Caco-2 (cell line): ENCODE results near the gene CSMD2. TPM values are rescaled to one million over a fixed set of nuclear protein-coding genes. Genes with fewer than 3 reads are reported as not detected.

Source experiments
- BruUV-seq: library from RNA; stranded (reverse); fragments of 400-500 nt; replicated peaks from 2 replicates; lab custom pipeline; 2021; lab: Mats Ljungman, UMichigan
- CTCF ChIA-PET: fragments of 300-600 bp; sonication (Branson Sonifier 250); formaldehyde crosslinking; loops from one replicate; lab custom pipeline; 2022; ENCODE audit warnings: antibody characterized with exemption; lab: Charles Lee
- POLR2A ChIA-PET: fragments of 300-600 bp; sonication (Branson Sonifier 250); formaldehyde crosslinking; loops from one replicate; lab custom pipeline; 2022; ENCODE audit warnings: antibody characterized with exemption; lab: Charles Lee
- DNase-seq, 2 experiments: peaks; one replicate each; pipeline versions ENCODE4 v3.0.0 to v3.0.0-alpha.2; 2020 to 2022
- H3K27me3 ChIP-seq: replicated peaks from 2 replicates; pipeline ENCODE4 v1.6.0; 2011; ENCODE audit warnings: low read length; ENCODE audit not compliant: control insufficient read depth, insufficient read depth
- H3K36me3 ChIP-seq: 2 replicates; pipeline ENCODE4 v1.5.1; 2011; ENCODE audit warnings: low read length; ENCODE audit not compliant: control insufficient read depth, insufficient read depth
- H3K4me1 ChIP-seq: fragments of 250-450 bp; sonication (Bioruptor Pico); 2 replicates; pipeline ENCODE4 v1.5.1; 2020; ENCODE audit warnings: mild to moderate bottlenecking
- H3K4me3 ChIP-seq: 2 replicates; pipeline ENCODE4 v1.5.1; 2011; ENCODE audit warnings: low read depth, mild to moderate bottlenecking, control low read depth, low read length
- H3K9me3 ChIP-seq: fragments of 250-450 bp; sonication (Bioruptor Pico); 2 replicates; pipeline ENCODE4 v1.5.1; 2020; ENCODE audit warnings: mild to moderate bottlenecking, moderate library complexity
- H3K27ac Mint-ChIP-seq: one replicate; pipeline ENCODE4 v1.8.0; 2022; ENCODE audit warnings: mixed read lengths; ENCODE audit not compliant: unreplicated experiment
- H3K27me3 Mint-ChIP-seq: one replicate; pipeline ENCODE4 v1.8.0; 2022; ENCODE audit warnings: mixed read lengths; ENCODE audit not compliant: insufficient read depth, unreplicated experiment
- H3K36me3 Mint-ChIP-seq: one replicate; pipeline ENCODE4 v1.8.0; 2022; ENCODE audit warnings: mild to moderate bottlenecking, mixed read lengths; ENCODE audit not compliant: insufficient read depth, unreplicated experiment
- H3K4me1 Mint-ChIP-seq: one replicate; pipeline ENCODE4 v1.8.0; 2022; ENCODE audit warnings: low read depth, mixed read lengths; ENCODE audit not compliant: unreplicated experiment
- H3K4me3 Mint-ChIP-seq: one replicate; pipeline ENCODE4 v1.8.0; 2022; ENCODE audit warnings: mild to moderate bottlenecking, moderate library complexity, mixed read lengths; ENCODE audit not compliant: unreplicated experiment
- H3K9me3 Mint-ChIP-seq: one replicate; pipeline ENCODE4 v1.8.0; 2022; ENCODE audit warnings: mixed read lengths; ENCODE audit not compliant: unreplicated experiment
- CTCF ChIP-seq, 2 experiments: fragments of 200-600 bp in 1 of 2; IDR thresholded peaks; 1 replicate in 1 of 2; 2 replicates in 1 of 2; pipeline versions ENCODE4 v1.5.1 to v1.8.0; 2011 to 2022; ENCODE audit warnings: antibody characterized with exemption in 1 of 2, control low read depth in 1 of 2, inconsistent platforms in 1 of 2, low read depth in 1 of 2, low read length in 1 of 2, mild to moderate bottlenecking in 1 of 2, moderate library complexity in 1 of 2; ENCODE audit not compliant: insufficient read depth in 1 of 2, severe bottlenecking in 1 of 2, unreplicated experiment in 1 of 2
- intact Hi-C: fragments of 100-400 bp; cut with micrococcal nuclease; formaldehyde crosslinking; loops from one replicate; pipeline ENCODE4 v1.10.0; 2022; ENCODE audit not compliant: unreplicated experiment
- total RNA-seq: library from RNA; stranded (reverse); gene quantifications from 2 replicates; pipeline ENCODE4 v1.2.3, GENCODE V29; 2022

CSMD2 gene
- total RNA-seq, 1 experiment from 2014 or later = not detected

- Histone ChIP-seq H3K4me1 (no peaks in the 10 kb centered on the region), H3K9me3 (no peaks in the 10 kb centered on the region), H3K36me3 (no peaks in the 10 kb centered on the region), H3K4me3 (no peak overlapping the region), H3K27me3 (no peaks in the 10 kb centered on the region)
- no peak overlapping the region for H3K4me3 Mint-ChIP-seq
- POLR2A ChIA-PET = interaction anchor here (0.5 kb wide), 1 partner anchor 130 kb away, joined by 4 read pairs; no protein-coding TSS in a partner anchor
- H3K27me3 Mint-ChIP-seq = no peaks in the 10 kb centered on the region
- no peak overlapping the region for H3K27ac Mint-ChIP-seq
- no TSS peak for BruUV-seq
- no peak for TF ChIP-seq CTCF (IDR thresholded peaks at IDR 0.05; ENCODE audit: insufficient read depth in 1 of 2, low read depth in 1 of 2, low read length in 1 of 2, severe bottlenecking in 1 of 2, unreplicated experiment in 1 of 2)
- no peaks in the 10 kb centered on the region for H3K4me1 Mint-ChIP-seq
- CTCF ChIA-PET = interaction anchor here (1.0 kb wide), 1 partner anchor 11 kb away, joined by 3 read pairs; no protein-coding TSS in a partner anchor
- no peaks in the 10 kb centered on the region for H3K36me3 Mint-ChIP-seq
- intact Hi-C loops = no loop called here
- no peaks in the 10 kb centered on the region for H3K9me3 Mint-ChIP-seq
- no peak for DNase-seq
These were observed 682.6 kb downstream of the CSMD2 start for GRCh38 chr1:33482412-33482811.

GRCh38 chr1:33477451-33477850 is 687.6 kb downstream of the CSMD2 start:
- no TSS peak for BruUV-seq
- Mint-ChIP-seq H3K27ac (no peak overlapping the region), H3K36me3 (peaks cover under 1% of the 10 kb centered on the region), H3K4me1 (peaks cover 7% of the 10 kb centered on the region), H3K9me3 (no peaks in the 10 kb centered on the region), H3K4me3 (no peak overlapping the region), H3K27me3 (no peaks in the 10 kb centered on the region)
- Histone ChIP-seq H3K9me3 (no peaks in the 10 kb centered on the region), H3K4me1 (no peaks in the 10 kb centered on the region), H3K4me3 (no peak overlapping the region), H3K36me3 (no peaks in the 10 kb centered on the region), H3K27me3 (no peaks in the 10 kb centered on the region)
- TF ChIP-seq CTCF (IDR thresholded peaks at IDR 0.05; ENCODE audit: insufficient read depth in 1 of 2, low read depth in 1 of 2, low read length in 1 of 2, severe bottlenecking in 1 of 2, unreplicated experiment in 1 of 2) = no peak
- POLR2A ChIA-PET = no interaction called here
- CTCF ChIA-PET = no interaction called here
- no peak for DNase-seq
- intact Hi-C loops = no loop called here

GRCh38 chr1:33473900-33474299 is 691.1 kb downstream of the CSMD2 start:
- no peaks in the 10 kb centered on the region for H3K9me3 ChIP-seq
- 0 out of 2 replicates have a peak, but pooled peaks cover 4% of the 10 kb centered on the region for H3K4me1 ChIP-seq
- H3K36me3 ChIP-seq = no peaks in the 10 kb centered on the region
- H3K4me3 ChIP-seq = no peak overlapping the region
- no peaks in the 10 kb centered on the region for H3K9me3 Mint-ChIP-seq
- peak overlapping the region; percentile 67 for H3K27ac Mint-ChIP-seq
- no peaks in the 10 kb centered on the region for H3K27me3 ChIP-seq
- POLR2A ChIA-PET = no interaction called here
- peaks cover 6% of the 10 kb centered on the region for H3K36me3 Mint-ChIP-seq
- TF ChIP-seq CTCF (IDR thresholded peaks at IDR 0.05; ENCODE audit: insufficient read depth in 1 of 2, low read depth in 1 of 2, low read length in 1 of 2, severe bottlenecking in 1 of 2, unreplicated experiment in 1 of 2) = no peak
- BruUV-seq = no TSS peak
- H3K27me3 Mint-ChIP-seq = no peaks in the 10 kb centered on the region
- CTCF ChIA-PET = no interaction called here
- H3K4me1 Mint-ChIP-seq = peaks cover 13% of the 10 kb centered on the region
- no peak for DNase-seq
- intact Hi-C loops = loop anchor here (2.0 to 5.0 kb wide), 3 partner anchors 102 to 347 kb away; no protein-coding TSS in a partner anchor
- peak overlapping the region; percentile 81 for H3K4me3 Mint-ChIP-seq
